ENCODE data around the gene TMEM62. TPM values are rescaled to one million over a fixed set of nuclear protein-coding genes. Genes with fewer than 3 reads are reported as not detected.
"Not testable (repeated sequence)": the region's sequence is repeated elsewhere in the genome, so short reads cannot be mapped to it uniquely, and the experiment has no call there.

The TMEM62 gene
- total and polyA plus RNA-seq, 8 donors = 16.7 to 31.0 (median 19.7) TPM

GRCh38 chr15:43151688-43152087 lies 18.3 kb downstream of the TMEM62 start:
- no peak for TF ChIP-seq CTCF (IDR thresholded peaks at IDR 0.05)
- Histone ChIP-seq H3K36me3 (peaks cover 0 to 86% of the 10 kb centered on the region in 2 donors), H3K27me3 (no peaks in the 10 kb centered on the region)

GRCh38 chr15:43153269-43153668 lies 19.9 kb downstream of the TMEM62 start:
- ATAC-seq (no peak), DNase-seq (no peak)
- Histone ChIP-seq H3K27ac (no peak overlapping the region), H3K36me3 (peaks cover 0 to 89% of the 10 kb centered on the region in 2 donors), H3K27me3 (no peaks in the 10 kb centered on the region), H3K4me3 (no peak overlapping the region), H3K9me3 (no peaks in the 10 kb centered on the region), H3K4me1 (no peaks in the 10 kb centered on the region)
- TF ChIP-seq CTCF (IDR thresholded peaks at IDR 0.05) = no peak
- intact Hi-C loops (cut with DNase I) = no loop called here

More at GRCh38 chr15:43151688-43152087, 18.3 kb downstream of the TMEM62 start:
- intact Hi-C loops (cut with DNase I) = no loop called here
- H3K4me1 ChIP-seq = no peaks in the 10 kb centered on the region
- H3K9me3 ChIP-seq = no peaks in the 10 kb centered on the region
- ATAC-seq (no peak), DNase-seq (no peak)
- H3K4me3 ChIP-seq = no peak overlapping the region
- no peak overlapping the region for H3K27ac ChIP-seq

- no peak overlapping the region for H3K4me3 ChIP-seq
- ATAC-seq = no peak
- no peaks in the 10 kb centered on the region for H3K4me1 ChIP-seq
- DNase-seq = no peak
- intact Hi-C loops (cut with DNase I) = no loop called here
- no peak overlapping the region for H3K27ac ChIP-seq
- H3K36me3 ChIP-seq = peaks cover 0 to 77% of the 10 kb centered on the region in 2 donors
- no peaks in the 10 kb centered on the region for H3K27me3 ChIP-seq
- no peaks in the 10 kb centered on the region for H3K9me3 ChIP-seq
- no peak for TF ChIP-seq CTCF (IDR thresholded peaks at IDR 0.05)
Measured at GRCh38 chr15:43165801-43166325, 32.5 kb downstream of the TMEM62 start.

DNA sequence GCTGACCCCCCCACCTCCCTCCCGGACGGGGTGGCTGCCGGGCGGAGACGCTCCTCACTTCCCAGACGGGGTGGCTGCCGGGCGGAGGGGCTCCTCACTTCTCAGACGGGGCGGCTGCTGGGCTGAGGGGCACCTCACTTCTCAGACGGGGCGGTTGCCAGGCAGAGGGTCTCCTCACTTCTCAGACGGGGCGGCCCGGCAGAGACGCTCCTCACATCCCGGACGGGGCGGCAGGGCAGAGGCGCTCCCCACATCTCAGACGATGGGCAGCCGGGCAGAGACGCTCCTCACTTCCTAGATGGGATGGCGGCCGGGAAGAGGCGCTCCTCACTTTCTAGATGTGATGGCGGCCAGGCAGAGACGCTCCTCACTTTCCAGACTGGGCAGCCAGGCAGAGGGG lies 33.9 kb downstream of the TMEM62 start:
- H3K4me1 ChIP-seq; ATAC-seq; H3K4me3 ChIP-seq; H3K9me3 ChIP-seq; H3K27ac ChIP-seq; H3K27me3 ChIP-seq; intact Hi-C loops (cut with DNase I); DNase-seq: not testable (repeated sequence)
- H3K36me3 ChIP-seq = peaks cover 0 to 77% of the 10 kb centered on the region in 2 donors

GRCh38 chr15:43168192-43169107 lies 35.1 kb downstream of the TMEM62 start:
- intact Hi-C loops (cut with DNase I) = no loop called here
- Histone ChIP-seq H3K4me3 (no peak overlapping the region), H3K27ac (no peak overlapping the region), H3K9me3 (no peaks in the 10 kb centered on the region), H3K36me3 (peaks cover 0 to 78% of the 10 kb centered on the region in 2 donors), H3K27me3 (no peaks in the 10 kb centered on the region), H3K4me1 (no peaks in the 10 kb centered on the region)
- DNase-seq (peak in 1 of 4 donors; percentile 51), ATAC-seq (peak; percentile 76)
- TF ChIP-seq CTCF (IDR thresholded peaks at IDR 0.05) = no peak

Measured in left lung (tissue), 10 donors.